Transverse colon (tissue), 4 donors: ENCODE measurements around the gene HPS1. TPM values are rescaled to one million over a fixed set of nuclear protein-coding genes. Genes with fewer than 3 reads are reported as not detected.

Experiments
- DNase-seq: peaks from one replicate; pipeline ENCODE4 v3.0.0-alpha.2; 2019
- H3K27ac ChIP-seq, 4 donors: fragments of 200-600 bp; sonication (generic); 2 replicates each; pipeline ENCODE4 v1.5.1; 2016 to 2018; ENCODE audit warnings: inconsistent platforms in 4 of 4
- H3K27me3 ChIP-seq: fragments of 200-600 bp; sonication (generic); 2 replicates; pipeline ENCODE4 v1.5.1; 2017; ENCODE audit warnings: inconsistent platforms
- H3K36me3 ChIP-seq, 4 donors: fragments of 200-600 bp; sonication (generic); 2 replicates each; pipeline ENCODE4 v1.5.1; 2017 to 2019; ENCODE audit warnings: inconsistent platforms in 4 of 4
- H3K4me1 ChIP-seq, 4 donors: fragments of 200-600 bp; sonication (generic); 2 replicates each; pipeline ENCODE4 v1.5.1; 2017 to 2020; ENCODE audit warnings: inconsistent platforms in 4 of 4
- H3K4me3 ChIP-seq, 4 donors: fragments of 200-600 bp; sonication (generic); 1 replicate in 1 of 4; 2 replicates in 3 of 4; pipeline versions ENCODE4 v1.5.1 to v1.6.1; 2017 to 2019; ENCODE audit warnings: inconsistent platforms in 4 of 4
- H3K9me3 ChIP-seq, 2 donors: fragments of 200-600 bp; sonication (generic); 2 replicates each; pipeline ENCODE4 v1.5.1; 2017 to 2019; ENCODE audit warnings: inconsistent platforms in 2 of 2
- CTCF ChIP-seq, 5 experiments: fragments of 200-600 bp in 3 of 5; fragments of 450-650 bp in 2 of 5; sonication (generic) in 3 of 5; IDR thresholded peaks; 1 replicate in 2 of 5; 2 replicates in 3 of 5; pipeline ENCODE4 v1.5.1; 2016 to 2017; ENCODE audit warnings: antibody characterized with exemption in 5 of 5, inconsistent platforms in 3 of 5, mild to moderate bottlenecking in 2 of 5, moderate library complexity in 1 of 5
- EP300 ChIP-seq: sonication (generic); formaldehyde crosslinking; IDR thresholded peaks from one replicate; pipeline ENCODE4 v1.6.1; 2017; ENCODE audit warnings: antibody characterized with exemption, low read depth
- POLR2A ChIP-seq: fragments of 450-650 bp; IDR thresholded peaks from one replicate; pipeline ENCODE4 v1.6.1; 2016; ENCODE audit warnings: antibody characterized with exemption, mild to moderate bottlenecking, moderate library complexity
- POLR2AphosphoS5 ChIP-seq, 3 donors: sonication (generic); formaldehyde crosslinking; IDR thresholded peaks; one replicate each; pipeline ENCODE4 v1.6.1; 2016; ENCODE audit warnings: antibody characterized with exemption in 3 of 3
- WGBS, 2 donors: methylation state at CpG; one replicate each; pipeline ENCODE4 v1.1.5; 2018; ENCODE audit warnings: low coverage in 1 of 2; 5-methylcytosine and 5-hydroxymethylcytosine counted together
- in situ Hi-C, 4 donors: fragments of 200-750 bp; cut with MboI; loops; one replicate each; pipeline versions ENCODE4 v1.15.0 to v1.15.1; 2017; ENCODE audit warnings: low sequenced_read_pairs in 3 of 4, low pct_ligation_motif_present in 1 of 4, low pct_unique_long_range_greater_than_20kb in 1 of 4
- intact Hi-C: fragments of 100-400 bp; cut with DNase I; formaldehyde crosslinking; loops from one replicate; pipeline ENCODE4 v1.15.1; 2023; ENCODE audit warnings: low total_unique reads
- total RNA-seq, 4 donors: library from RNA; depleted of rRNA; stranded (reverse); fragments of >200 nt; gene quantifications; one replicate each; pipeline ENCODE4 v1.1.0, GENCODE V29; 2016

HPS1 gene
- total RNA-seq, 4 donors from 2014 or later = 62.9 to 160 (median 95.1) TPM

- intact Hi-C loops (no loop called here), in situ Hi-C loops (no loop called here)
- Histone ChIP-seq H3K4me3 (no peak overlapping the region), H3K27me3 (no peaks in the 10 kb centered on the region), H3K4me1 (no peaks in the 10 kb centered on the region), H3K9me3 (no peaks in the 10 kb centered on the region), H3K36me3 (peaks cover 0 to 70% (median 27%) of the 10 kb centered on the region in 4 donors), H3K27ac (no peak overlapping the region)
- DNase-seq = no peak
- no peak for TF ChIP-seq CTCF (IDR thresholded peaks at IDR 0.05)
- TF ChIP-seq EP300 = no peak
- TF ChIP-seq POLR2AphosphoS5 (IDR thresholded peaks at IDR 0.05) = no peak
- no peak for TF ChIP-seq POLR2A
- WGBS, 2 donors = 86% methylated on average over 8 of the region's 8 CpGs; no CpG with 5 or more reads in 1 of the 2 donors
Observed at GRCh38 chr10:98431016-98431415, 15.7 kb downstream of the HPS1 start.

- Histone ChIP-seq H3K27me3 (no peaks in the 10 kb centered on the region), H3K27ac (no peak overlapping the region), H3K4me1 (no peaks in the 10 kb centered on the region), H3K4me3 (no peak overlapping the region), H3K36me3 (peaks cover 0 to 64% (median 25%) of the 10 kb centered on the region in 4 donors), H3K9me3 (no peaks in the 10 kb centered on the region)
- DNase-seq = no peak
- WGBS, 2 donors = 99 to 100% methylated on average over 2 to 8 of the region's 8 CpGs
- TF ChIP-seq POLR2A = no peak
- TF ChIP-seq EP300 = no peak
- TF ChIP-seq POLR2AphosphoS5 (IDR thresholded peaks at IDR 0.05) = no peak
- no peak for TF ChIP-seq CTCF (IDR thresholded peaks at IDR 0.05)
- in situ Hi-C loops (no loop called here), intact Hi-C loops (no loop called here)
Observed at GRCh38 chr10:98430427-98430826, 16.3 kb downstream of the HPS1 start.

- H3K27me3 ChIP-seq = no peaks in the 10 kb centered on the region
- H3K9me3 ChIP-seq = no peaks in the 10 kb centered on the region
- in situ Hi-C loops (no loop called here), intact Hi-C loops (no loop called here)
- no peak for TF ChIP-seq CTCF (IDR thresholded peaks at IDR 0.05)
- TF ChIP-seq EP300 = no peak
- no peak for TF ChIP-seq POLR2AphosphoS5 (IDR thresholded peaks at IDR 0.05)
- TF ChIP-seq POLR2A = no peak
- no peaks in the 10 kb centered on the region for H3K4me1 ChIP-seq
- 99 to 100% methylated on average over 2 to 12 of the region's 22 CpGs for WGBS, 2 donors
- DNase-seq = no peak
- peaks cover 0 to 55% (median 21%) of the 10 kb centered on the region in 4 donors for H3K36me3 ChIP-seq
- H3K27ac ChIP-seq = no peak overlapping the region
- no peak overlapping the region for H3K4me3 ChIP-seq
Observed at GRCh38 chr10:98429320-98430072, 17.2 kb downstream of the HPS1 start.

GRCh38 chr10:98427011-98427515 is 19.7 kb downstream of the HPS1 start:
- DNase-seq = no peak
- Histone ChIP-seq H3K36me3 (peaks cover 0 to 38% (median 11%) of the 10 kb centered on the region in 4 donors), H3K9me3 (no peaks in the 10 kb centered on the region), H3K27ac (no peak overlapping the region), H3K4me3 (no peak overlapping the region), H3K4me1 (no peaks in the 10 kb centered on the region), H3K27me3 (no peaks in the 10 kb centered on the region)
- TF ChIP-seq EP300 (no peak), POLR2AphosphoS5 (IDR thresholded peaks at IDR 0.05) (no peak), CTCF (IDR thresholded peaks at IDR 0.05) (no peak), POLR2A (no peak)
- WGBS, 2 donors = 100% methylated on average over 5 of the region's 7 CpGs; no CpG with 5 or more reads in 1 of the 2 donors
- in situ Hi-C loops = no loop called here
- intact Hi-C loops = no loop called here
